ENCODE data around the gene METTL26.

METTL26 gene

DNA sequence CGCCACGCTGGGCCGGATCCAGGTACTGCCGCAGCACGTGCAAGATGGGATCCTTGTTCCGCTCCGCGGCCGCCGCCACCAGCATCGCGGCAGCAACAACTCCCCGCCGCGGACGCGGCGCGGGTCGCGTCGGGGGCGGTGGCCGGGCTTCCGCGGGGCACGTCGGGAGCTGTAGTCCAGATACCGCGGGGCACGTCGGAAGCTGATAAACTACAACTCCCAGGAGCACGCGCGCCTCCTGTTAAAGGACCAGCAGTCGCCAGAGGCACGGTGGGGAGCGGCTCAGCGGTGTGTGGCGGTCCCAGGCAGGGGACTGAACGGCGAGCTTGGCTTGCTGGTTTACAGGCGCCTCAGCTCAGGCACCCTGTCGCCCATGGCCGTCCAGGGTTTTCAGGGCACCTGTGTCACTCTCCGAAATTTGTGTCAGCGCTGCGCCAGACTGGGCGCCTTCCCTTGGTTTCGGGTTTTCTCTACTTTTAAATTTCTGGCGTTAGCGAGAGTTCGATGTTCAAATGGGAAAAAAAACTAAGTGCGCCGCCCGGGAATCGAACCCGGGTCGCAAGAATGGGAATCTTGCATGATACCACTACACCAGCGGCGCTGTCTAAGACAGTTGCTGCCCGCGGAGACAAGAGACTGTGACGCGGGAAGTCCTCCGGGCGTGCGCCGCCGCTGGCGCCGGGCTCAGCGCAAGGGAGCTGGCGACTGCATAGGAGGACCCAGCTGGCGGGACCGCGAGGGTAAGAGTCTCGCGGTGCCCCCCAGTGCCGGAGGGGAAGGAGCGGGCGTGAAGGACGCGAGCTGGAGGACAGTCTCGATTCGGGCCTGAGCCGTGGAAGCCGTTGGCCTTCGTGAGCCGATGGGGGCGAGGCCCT lies at the start of gene METTL26:
METTL26 (minus strand) TSS at position 100 of the 875 bp plus-strand sequence; CDS start at position 85, 15 bp downstream.
- peak; percentile 98 for DNase-seq

- no peak for DNase-seq
Measured at GRCh38 chr16:684961-685696, 49.0 kb upstream of the METTL26 start.

GRCh38 chr16:684071-684794 lies 48.1 kb upstream of the METTL26 start, which contains the start of gene JMJD8:
Gene JMJD8, minus strand, starts transcription at chr16:684334. Its CDS starts 15 bp downstream, at chr16:684319.
- peak; percentile 99 for DNase-seq

DNA sequence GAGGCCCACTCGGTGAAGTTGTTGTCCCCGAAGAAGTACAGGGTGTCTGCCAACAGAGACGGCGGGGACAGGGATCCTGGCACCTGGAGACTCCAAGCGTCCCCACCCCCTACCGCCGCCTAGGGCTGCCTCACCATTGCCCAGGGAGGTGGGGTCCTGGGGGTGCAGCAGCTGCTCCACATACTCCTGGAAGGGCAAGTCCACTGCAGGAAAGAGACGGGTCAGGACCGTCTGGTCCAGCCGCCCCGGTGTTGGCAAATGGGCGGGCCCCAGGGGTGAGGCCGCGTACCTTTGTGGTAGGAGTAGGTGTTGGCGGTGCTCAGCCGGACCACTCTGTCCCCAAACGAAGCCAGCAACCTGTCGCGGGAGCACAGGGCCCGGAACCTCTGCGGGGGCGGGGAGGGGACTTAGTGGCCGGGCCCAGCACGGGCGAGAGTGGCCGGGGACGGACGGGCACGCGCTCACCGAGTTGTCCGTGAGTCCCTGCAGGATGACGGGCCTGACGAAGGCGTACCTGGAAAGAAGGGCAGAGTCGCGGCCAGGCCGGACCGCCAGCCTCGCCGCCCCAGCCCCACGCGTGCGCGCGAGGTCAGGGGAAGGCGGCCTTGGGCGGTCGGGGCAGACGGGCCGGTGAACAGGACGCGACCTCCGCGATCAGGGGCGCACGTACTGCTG lies 47.4 kb upstream of the METTL26 start:
- DNase-seq, result peak; percentile 44

- no peak for DNase-seq
Measured at GRCh38 chr16:682493-683395, 46.6 kb upstream of the METTL26 start.

- no peak for DNase-seq
Measured at GRCh38 chr16:681746-682427, 45.8 kb upstream of the METTL26 start.

GRCh38 chr16:680967-681745 lies 45.1 kb upstream of the METTL26 start:
- peak; percentile 72 for DNase-seq

- DNase-seq, result no peak
Measured at GRCh38 chr16:680625-680945, 44.5 kb upstream of the METTL26 start.

- peak; percentile 94 for DNase-seq
Measured at GRCh38 chr16:679814-680624, 43.9 kb upstream of the METTL26 start, which contains the start of gene STUB1. Gene STUB1, plus strand, starts transcription at chr16:680410. Its CDS starts 116 bp downstream, at chr16:680526.

GRCh38 chr16:678858-679813 lies 43.0 kb upstream of the METTL26 start:
- peak; percentile 90 for DNase-seq

DNA sequence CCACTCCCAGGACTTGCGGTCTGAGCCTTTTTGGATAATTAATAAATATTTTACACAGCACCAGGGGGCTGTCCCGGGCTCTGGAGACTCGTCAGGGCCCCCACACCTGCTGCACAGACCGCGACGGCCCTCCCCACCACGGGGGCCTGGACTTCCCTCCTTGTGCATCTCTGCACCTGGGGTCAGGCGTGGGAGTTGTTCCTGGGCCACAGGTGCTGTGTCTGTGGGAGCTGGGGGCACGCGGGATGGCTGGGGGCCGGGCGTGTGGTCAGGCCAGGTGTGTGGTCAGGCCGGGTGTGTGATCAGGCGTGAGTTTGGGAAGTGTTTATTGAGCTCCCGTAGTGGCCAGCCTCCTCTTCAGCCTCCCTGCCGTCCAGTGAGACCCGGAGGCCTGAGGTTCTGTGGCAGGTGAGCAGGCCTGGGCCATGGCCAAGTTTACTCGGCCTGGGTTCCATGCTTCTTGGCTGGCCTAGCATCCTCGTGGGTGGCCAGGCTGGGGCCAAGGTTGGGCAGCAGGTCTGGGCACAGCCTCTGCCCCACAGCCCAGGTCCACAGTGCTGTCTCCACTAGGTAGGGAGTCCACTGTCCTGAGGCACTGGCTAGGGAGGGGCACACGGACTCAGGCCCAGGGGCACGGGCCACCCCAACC lies 42.2 kb upstream of the METTL26 start:
- DNase-seq, result no peak

DNA sequence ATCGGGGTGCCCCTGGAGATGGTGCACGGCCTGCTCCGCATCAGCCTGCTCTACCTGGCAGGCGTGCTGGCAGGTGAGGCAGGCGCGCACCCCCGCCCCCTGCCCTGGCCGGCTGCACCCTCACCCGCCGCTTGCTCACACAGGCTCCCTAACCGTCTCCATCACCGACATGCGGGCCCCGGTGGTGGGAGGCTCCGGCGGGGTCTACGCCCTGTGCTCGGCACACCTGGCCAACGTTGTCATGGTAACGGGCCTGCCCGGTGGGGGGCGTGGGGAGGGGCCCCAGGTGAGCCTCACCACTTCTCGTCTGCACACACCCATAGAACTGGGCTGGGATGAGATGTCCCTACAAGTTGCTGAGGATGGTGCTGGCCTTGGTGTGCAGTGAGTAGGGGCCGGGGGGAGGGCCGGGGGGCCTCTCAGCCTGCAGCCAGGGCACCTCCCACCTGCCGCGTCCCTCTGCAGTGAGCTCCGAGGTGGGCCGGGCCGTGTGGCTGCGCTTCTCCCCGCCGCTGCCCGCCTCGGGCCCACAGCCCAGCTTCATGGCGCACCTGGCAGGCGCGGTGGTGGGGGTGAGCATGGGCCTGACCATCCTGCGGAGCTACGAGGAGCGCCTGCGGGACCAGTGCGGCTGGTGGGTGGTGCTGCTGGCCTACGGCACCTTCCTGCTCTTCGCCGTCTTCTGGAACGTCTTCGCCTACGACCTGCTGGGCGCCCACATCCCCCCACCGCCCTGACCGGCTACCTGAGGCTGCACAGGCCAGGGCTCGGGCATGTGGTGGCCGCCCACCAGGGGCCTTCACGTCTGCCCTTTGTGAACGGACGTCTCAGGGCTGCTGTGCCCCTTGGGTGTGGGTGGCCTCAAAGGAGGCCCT lies 41.4 kb upstream of the METTL26 start:
- no peak for DNase-seq

DNA sequence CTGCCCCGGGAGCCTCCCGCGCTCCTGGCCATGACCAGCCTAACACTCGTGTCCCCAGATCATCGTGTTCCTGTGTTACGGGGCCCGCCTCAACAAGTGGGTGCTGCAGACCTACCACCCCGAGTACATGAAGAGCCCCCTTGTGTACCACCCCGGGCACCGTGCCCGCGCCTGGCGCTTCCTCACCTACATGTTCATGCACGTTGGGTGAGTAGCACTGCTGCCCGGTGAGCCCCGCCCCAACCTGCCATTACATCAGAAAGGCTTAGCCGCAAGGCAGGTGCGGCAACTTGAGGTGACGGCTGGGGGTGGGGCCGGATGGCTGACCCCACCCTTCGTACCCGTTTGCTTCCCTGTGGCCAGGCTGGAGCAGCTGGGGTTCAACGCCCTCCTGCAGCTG lies 40.8 kb upstream of the METTL26 start:
- no peak for DNase-seq

DNA sequence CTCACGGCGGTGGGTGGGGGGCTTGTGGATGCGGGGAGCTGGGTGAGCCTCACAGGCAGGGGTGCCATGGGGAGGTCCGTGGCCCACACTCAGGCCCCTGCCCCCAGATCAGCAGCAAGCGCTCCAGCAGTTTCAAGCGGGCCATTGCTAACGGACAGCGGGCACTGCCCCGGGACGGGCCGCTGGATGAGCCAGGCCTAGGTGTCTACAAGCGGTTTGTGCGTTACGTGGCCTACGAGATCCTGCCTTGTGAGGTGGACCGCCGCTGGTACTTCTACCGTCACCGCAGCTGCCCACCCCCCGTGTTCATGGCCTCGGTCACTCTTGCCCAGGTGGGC lies 40.4 kb upstream of the METTL26 start:
- no peak for DNase-seq

DNA sequence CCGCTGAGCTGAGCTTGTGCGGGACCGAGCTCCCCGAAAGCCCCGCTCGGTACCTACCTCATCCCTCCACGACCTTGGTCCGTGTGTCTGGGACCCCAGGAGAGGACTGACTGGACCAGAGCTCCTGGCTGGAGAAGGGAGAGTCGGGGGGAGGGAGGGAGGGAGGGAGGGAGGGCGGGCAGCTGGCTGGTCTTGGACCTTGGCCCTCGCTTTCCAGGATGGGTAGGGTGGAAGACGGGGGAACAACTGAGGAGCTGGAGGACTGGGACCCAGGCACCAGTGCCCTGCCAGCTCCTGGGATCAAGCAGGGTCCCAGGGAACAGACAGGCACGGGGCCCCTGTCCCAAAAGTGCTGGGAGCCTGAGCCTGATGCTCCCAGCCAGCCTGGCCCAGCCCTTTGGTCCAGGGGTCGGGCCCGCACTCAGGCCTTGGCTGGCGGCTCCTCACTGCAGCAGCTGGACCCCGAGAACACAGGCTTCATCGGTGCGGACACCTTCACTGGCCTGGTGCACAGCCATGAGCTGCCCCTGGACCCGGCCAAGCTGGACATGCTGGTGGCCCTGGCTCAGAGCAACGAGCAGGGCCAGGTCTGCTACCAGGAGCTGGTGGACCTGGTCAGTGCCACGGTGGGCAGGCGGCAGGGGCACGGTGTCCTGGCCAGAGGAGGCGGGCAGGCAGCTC lies 39.9 kb upstream of the METTL26 start:
- DNase-seq, result no peak

Measured in hematopoietic multipotent progenitor cell treated with erythropoietin and hydrocortisone succinate and interleukin-3 and kit ligand, for 4 days (in vitro differentiated cells).